Activated T-cell treated with anti-CD3 and anti-CD28 coated beads, Interleukin-2, amount 50 U/mL, for 4 hours (primary cell): ENCODE results near the gene ERC1. TPM values are rescaled to one million over a fixed set of nuclear protein-coding genes. Genes with fewer than 3 reads are reported as not detected.
A peak's percentile ranks its signal among the peaks of the same experiment; 100 is the strongest.

Experiments
- ATAC-seq, 2 donors: fragments of 200-7000 bp; cut with Tn5 transposase; one replicate each; pipeline ENCODE4 v1.10.0; 2021
- DNase-seq: peaks from one replicate; pipeline ENCODE4 v3.0.0-alpha.2; 2020
- H3K27me3 Mint-ChIP-seq: one replicate; pipeline ENCODE4 v1.8.0; 2021; ENCODE audit warnings: low read depth, mixed read lengths
- H3K36me3 Mint-ChIP-seq: one replicate; pipeline ENCODE4 v1.8.0; 2022; ENCODE audit warnings: mixed read lengths; ENCODE audit not compliant: insufficient read depth
- H3K4me1 Mint-ChIP-seq: one replicate; pipeline ENCODE4 v1.8.0; 2021; ENCODE audit warnings: low read depth, mixed read lengths
- H3K4me3 Mint-ChIP-seq: one replicate; pipeline ENCODE4 v1.8.0; 2021; ENCODE audit warnings: mild to moderate bottlenecking, moderate library complexity, mixed read lengths
- H3K9me3 Mint-ChIP-seq: one replicate; pipeline ENCODE4 v1.8.0; 2021; ENCODE audit warnings: mixed read lengths
- total RNA-seq, 3 donors: library from RNA; stranded (reverse); gene quantifications; one replicate each; pipeline ENCODE4 v1.2.1, GENCODE V29; 2021

Gene ERC1
- total RNA-seq, 3 donors from 2014 or later: 18.7 to 21.9 (median 20.6) TPM

- peaks cover 10% of the 10 kb centered on the region for H3K4me1 Mint-ChIP-seq
- no peaks in the 10 kb centered on the region for H3K9me3 Mint-ChIP-seq
- H3K36me3 Mint-ChIP-seq: no peaks in the 10 kb centered on the region
- ATAC-seq (no peak), DNase-seq (no peak)
- peaks cover 29% of the 10 kb centered on the region for H3K27me3 Mint-ChIP-seq
- no peak overlapping the region for H3K4me3 Mint-ChIP-seq
Measured at GRCh38 chr12:1502379-1502720, 511.3 kb downstream of the ERC1 start.

DNA sequence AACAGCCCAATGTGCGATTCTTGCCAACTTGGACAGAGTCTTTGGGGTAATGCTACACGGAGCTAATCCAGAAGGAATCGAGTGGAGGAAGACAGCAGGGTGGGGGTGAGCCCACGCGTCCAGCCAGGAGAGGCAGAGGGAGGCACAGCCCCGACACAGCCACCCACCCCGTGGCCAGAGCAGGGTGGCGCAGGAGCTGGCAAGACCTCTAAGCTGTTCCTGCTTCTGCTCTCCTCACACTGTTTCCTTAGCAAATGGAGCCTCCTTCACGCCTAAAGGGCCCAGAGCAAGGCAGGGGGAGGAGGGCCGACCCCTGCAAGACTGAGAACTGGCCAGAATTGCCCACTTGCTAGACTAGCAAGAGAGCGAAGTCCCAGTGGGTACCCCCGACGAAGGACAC is 511.8 kb downstream of the ERC1 start:
- no peak for DNase-seq
- ATAC-seq: no peak
- H3K4me3 Mint-ChIP-seq: no peak overlapping the region
- H3K36me3 Mint-ChIP-seq: no peaks in the 10 kb centered on the region
- H3K27me3 Mint-ChIP-seq: peaks cover 29% of the 10 kb centered on the region
- no peaks in the 10 kb centered on the region for H3K9me3 Mint-ChIP-seq
- peaks cover 10% of the 10 kb centered on the region for H3K4me1 Mint-ChIP-seq

DNA sequence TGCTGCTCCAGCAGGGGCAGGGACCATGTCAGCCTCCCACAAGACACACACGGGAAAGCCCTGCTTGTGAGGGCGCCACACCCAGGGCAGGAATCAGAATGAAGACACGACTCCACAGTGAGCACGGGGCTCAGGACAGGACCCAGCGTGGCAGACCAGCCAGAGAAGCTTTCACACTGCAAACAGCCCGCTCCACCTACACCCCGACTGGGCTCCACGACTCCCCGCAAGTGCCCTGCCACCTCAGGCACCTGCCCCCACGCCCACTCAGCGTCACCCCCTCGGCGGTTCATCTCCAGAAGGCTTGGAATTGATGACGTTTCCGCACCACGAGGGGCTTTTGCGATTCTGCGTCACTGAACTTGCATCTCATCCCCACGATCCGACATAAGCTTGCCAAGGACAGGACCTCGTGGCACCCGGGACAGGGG is 512.3 kb downstream of the ERC1 start:
- DNase-seq (no peak), ATAC-seq (no peak)
- Mint-ChIP-seq H3K4me1 (peaks cover 10% of the 10 kb centered on the region), H3K27me3 (peaks cover 29% of the 10 kb centered on the region), H3K36me3 (no peaks in the 10 kb centered on the region), H3K4me3 (no peak overlapping the region), H3K9me3 (no peaks in the 10 kb centered on the region)

DNA sequence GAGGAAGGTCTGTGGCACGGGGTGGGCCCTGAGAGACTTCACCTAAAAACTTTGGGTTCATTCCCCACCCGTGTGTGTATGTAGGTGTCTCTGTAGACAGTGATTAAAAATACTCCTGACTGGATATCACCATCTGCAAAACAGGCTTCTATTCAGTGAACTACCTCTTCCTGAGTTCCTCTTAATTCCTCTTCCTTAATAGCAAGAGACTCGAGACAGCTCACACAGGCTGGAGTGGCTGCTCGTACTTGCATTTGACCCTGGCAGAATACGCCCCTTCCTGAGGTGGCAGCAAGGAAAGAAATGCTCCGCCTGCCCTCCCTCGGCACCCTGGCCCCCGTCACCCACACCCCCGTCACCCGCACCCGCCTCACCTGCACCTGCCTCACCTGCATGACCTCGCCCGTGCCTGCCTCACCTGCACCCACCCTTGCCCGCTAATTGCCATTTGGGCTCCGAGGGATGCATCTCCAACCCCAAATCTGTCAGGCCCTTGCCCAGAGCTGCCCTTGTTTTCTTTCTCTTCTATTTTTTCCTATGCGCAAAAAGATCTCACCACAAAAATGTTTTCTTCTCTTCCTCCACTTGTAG is 513.4 kb downstream of the ERC1 start:
- ATAC-seq (peak in 1 of 2 donors; percentile 28), DNase-seq (no peak)
- peaks cover 10% of the 10 kb centered on the region for H3K4me1 Mint-ChIP-seq
- H3K4me3 Mint-ChIP-seq: peak overlapping the region; percentile 58
- H3K9me3 Mint-ChIP-seq: no peaks in the 10 kb centered on the region
- no peaks in the 10 kb centered on the region for H3K36me3 Mint-ChIP-seq
- H3K27me3 Mint-ChIP-seq: peaks cover 29% of the 10 kb centered on the region

DNA sequence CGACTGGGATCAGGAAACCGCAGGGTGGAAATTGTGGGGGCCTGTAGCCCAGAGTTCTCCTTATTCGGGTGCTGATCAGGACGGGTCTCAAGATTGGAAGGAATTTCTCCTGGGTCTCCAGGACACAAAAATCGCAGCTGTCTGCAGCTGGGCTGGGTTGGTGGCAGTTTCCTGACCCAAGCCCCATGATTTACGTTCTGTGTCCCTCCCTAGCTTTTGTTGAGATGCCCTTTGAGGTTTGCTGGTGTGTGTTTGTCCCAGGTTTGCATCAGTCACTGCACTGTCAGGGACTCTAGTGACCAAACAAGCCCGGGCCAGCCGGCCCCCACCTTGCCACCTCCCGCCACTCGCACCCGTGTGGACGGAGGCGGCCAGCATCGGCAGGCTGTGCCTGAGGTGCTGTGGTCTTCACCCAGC is 513.9 kb downstream of the ERC1 start:
- ATAC-seq (no peak), DNase-seq (no peak)
- H3K4me1 Mint-ChIP-seq: peaks cover 10% of the 10 kb centered on the region
- H3K9me3 Mint-ChIP-seq: no peaks in the 10 kb centered on the region
- peaks cover 29% of the 10 kb centered on the region for H3K27me3 Mint-ChIP-seq
- no peaks in the 10 kb centered on the region for H3K36me3 Mint-ChIP-seq
- H3K4me3 Mint-ChIP-seq: peak overlapping the region; percentile 58

DNA sequence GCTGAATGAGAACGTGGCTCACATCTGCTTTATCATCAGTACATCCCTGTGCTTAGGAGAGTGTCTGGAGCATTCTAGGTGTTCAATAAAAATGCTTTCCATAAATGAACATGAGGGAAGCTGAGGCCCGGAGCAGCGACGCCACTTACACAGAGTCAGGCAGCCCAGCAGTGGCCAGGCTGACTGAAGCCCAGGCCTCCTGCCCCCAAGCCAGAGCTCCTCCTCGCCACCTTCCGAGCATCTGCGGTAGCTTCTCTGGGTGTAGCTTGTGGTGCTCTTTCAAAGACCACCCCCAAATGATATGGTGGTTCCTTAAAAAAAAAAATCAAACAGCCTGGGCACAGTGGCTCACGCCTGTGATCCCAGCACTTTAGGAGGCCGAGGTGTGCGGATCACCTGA is 514.6 kb downstream of the ERC1 start:
- Mint-ChIP-seq H3K9me3 (no peaks in the 10 kb centered on the region), H3K36me3 (no peaks in the 10 kb centered on the region), H3K4me1 (peaks cover 10% of the 10 kb centered on the region), H3K4me3 (no peak overlapping the region), H3K27me3 (peaks cover 29% of the 10 kb centered on the region)
- DNase-seq: no peak
- ATAC-seq: no peak

DNA sequence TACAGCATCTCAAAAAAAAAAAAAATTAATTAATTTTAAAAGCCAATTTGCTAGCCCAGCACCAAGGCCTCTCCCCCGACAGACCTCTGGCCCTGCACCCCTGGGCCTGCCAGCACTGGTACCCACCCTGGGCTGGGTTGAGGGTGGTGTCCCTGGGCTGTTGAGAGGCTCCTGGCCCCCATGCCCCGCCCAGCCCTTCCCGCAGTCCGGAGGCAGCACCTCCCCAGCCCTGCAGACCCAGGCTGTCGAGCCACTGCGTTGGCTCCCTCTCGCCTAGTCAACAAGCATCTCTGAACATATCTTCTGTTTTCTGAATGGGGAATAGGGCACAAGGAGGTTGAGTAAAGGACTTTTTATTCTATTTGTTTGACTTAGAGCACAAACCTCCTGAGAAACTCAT is 516.3 kb downstream of the ERC1 start:
- H3K36me3 Mint-ChIP-seq: no peaks in the 10 kb centered on the region
- DNase-seq: no peak
- H3K4me3 Mint-ChIP-seq: no peak overlapping the region
- H3K27me3 Mint-ChIP-seq: peaks cover 29% of the 10 kb centered on the region
- peaks cover 10% of the 10 kb centered on the region for H3K4me1 Mint-ChIP-seq
- ATAC-seq: no peak
- H3K9me3 Mint-ChIP-seq: no peaks in the 10 kb centered on the region

- Mint-ChIP-seq H3K4me1 (peaks cover 4% of the 10 kb centered on the region), H3K36me3 (no peaks in the 10 kb centered on the region), H3K4me3 (no peak overlapping the region), H3K9me3 (no peaks in the 10 kb centered on the region), H3K27me3 (peaks cover 13% of the 10 kb centered on the region)
- ATAC-seq (no peak), DNase-seq (no peak)
Measured at GRCh38 chr12:1509413-1510052, 518.5 kb downstream of the ERC1 start.

DNA sequence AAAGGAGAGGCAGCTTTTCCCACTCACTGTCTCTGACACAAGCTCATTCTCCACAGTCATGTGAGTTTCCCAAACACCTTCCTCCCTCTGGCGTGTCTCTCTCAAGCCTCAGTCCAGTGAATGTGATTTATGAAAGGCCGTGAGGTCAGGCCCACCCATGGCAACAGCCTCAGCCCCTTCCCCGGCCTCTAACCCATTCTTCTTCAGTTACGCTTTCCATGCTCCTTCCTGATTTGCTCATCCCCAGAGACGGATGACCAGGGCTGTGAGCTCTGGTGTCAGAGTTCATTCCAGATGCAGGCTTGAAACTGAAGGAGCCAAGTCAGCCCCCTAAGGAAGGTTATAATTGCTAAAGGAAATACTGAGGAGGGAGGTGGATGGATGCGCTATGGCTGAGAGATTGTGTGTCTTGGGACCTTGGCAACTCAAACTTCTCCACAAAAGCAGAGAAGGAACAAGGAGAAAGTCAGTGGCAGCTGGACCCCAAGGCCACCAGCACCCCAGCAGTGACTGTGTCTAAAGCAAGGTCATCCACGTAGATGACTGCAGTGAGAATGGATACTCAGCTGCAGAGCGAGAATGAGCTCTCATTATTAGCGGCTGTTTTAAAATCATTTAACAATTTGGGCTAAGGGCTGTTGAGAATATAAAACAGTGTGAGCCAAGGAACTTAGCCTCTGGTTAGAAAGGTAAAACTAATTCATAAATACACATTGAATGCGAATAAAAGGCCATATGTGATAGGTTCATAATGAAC is 519.2 kb downstream of the ERC1 start:
- no peak for ATAC-seq
- Mint-ChIP-seq H3K9me3 (no peaks in the 10 kb centered on the region), H3K4me1 (no peaks in the 10 kb centered on the region), H3K4me3 (no peak overlapping the region), H3K27me3 (peaks cover 6% of the 10 kb centered on the region), H3K36me3 (no peaks in the 10 kb centered on the region)
- no peak for DNase-seq

GRCh38 chr12:1515010-1515409 is 524.0 kb downstream of the ERC1 start:
- DNase-seq (no peak), ATAC-seq (no peak)
- no peaks in the 10 kb centered on the region for H3K4me1 Mint-ChIP-seq
- H3K27me3 Mint-ChIP-seq: peaks cover 20% of the 10 kb centered on the region
- H3K36me3 Mint-ChIP-seq: no peaks in the 10 kb centered on the region
- H3K9me3 Mint-ChIP-seq: no peaks in the 10 kb centered on the region
- no peak overlapping the region for H3K4me3 Mint-ChIP-seq

GRCh38 chr12:1515428-1515827 is 524.4 kb downstream of the ERC1 start:
- DNase-seq: no peak
- no peak overlapping the region for H3K4me3 Mint-ChIP-seq

DNA sequence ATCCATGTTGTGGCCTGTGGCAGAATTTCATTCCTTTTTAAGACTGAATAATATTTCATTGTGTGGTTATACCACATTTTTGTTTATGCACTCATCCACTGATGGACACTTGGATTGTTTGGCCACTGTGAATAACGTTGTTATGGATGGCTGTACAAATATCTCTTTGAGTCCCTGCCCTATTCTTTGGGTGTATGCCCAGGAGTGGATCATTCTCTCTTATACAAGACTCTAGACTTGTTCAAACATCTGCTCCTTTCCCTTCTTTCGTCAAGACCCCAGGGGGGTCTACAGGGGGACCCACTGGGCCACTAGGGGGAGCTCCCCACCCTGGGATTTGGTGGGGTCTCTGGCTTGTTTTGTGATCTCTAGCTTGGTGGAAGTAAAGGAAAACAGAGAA is 526.0 kb downstream of the ERC1 start:
- Mint-ChIP-seq H3K9me3 (no peaks in the 10 kb centered on the region), H3K27me3 (peaks cover 17% of the 10 kb centered on the region), H3K36me3 (no peaks in the 10 kb centered on the region), H3K4me1 (no peaks in the 10 kb centered on the region), H3K4me3 (no peak overlapping the region)
- ATAC-seq: no peak
- DNase-seq: no peak

More at GRCh38 chr12:1515428-1515827, 524.4 kb downstream of the ERC1 start:
- Mint-ChIP-seq H3K9me3 (no peaks in the 10 kb centered on the region), H3K36me3 (no peaks in the 10 kb centered on the region), H3K27me3 (peaks cover 21% of the 10 kb centered on the region), H3K4me1 (no peaks in the 10 kb centered on the region)
- no peak for ATAC-seq

DNA sequence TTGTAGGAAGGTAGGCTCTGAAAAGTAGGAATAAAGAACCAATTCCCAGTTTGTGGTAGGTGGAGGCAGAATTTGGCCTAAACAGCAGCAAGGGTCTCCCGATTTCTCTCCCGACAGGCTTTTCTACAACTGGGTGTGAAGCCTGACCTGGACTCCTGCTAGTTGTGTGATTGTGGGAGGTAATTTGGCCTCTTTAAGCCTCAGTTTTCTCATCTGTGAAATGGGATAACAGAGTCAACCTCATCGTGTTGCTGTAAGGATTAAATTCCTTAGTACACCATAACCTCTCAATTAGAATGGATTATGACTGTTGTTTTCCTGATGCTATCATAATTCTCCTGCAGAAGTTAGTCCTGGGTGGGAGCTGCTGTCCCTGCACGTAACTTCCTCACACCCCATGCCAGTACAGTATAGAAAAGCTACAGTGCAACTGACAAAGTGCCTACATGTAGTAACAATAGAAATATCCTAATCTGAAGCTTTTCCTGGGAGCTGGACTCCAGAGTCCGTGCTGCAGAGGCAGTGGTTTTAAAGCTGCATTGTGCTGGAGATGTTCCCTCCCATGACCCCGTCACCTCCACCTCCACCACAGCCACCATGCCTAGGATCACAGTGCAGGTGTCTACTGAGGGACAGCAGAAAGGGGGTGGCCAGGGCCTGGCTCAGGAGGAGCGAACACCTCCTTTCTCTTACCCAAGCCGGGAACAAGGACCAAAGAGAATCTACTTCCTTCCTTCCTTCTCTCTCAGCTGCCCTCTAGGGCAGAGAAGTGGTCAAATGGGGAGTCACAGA is 526.9 kb downstream of the ERC1 start:
- H3K27me3 Mint-ChIP-seq: peaks cover 21% of the 10 kb centered on the region
- H3K36me3 Mint-ChIP-seq: no peaks in the 10 kb centered on the region
- no peak for ATAC-seq
- no peak for DNase-seq
- H3K9me3 Mint-ChIP-seq: no peaks in the 10 kb centered on the region
- no peak overlapping the region for H3K4me3 Mint-ChIP-seq
- H3K4me1 Mint-ChIP-seq: no peaks in the 10 kb centered on the region
